Limb (tissue), 2 donors: ENCODE measurements around the gene AKAP8.
"Not testable (repeated sequence)": the region's sequence is repeated elsewhere in the genome, so short reads cannot be mapped to it uniquely, and the experiment has no call there.

Experiments
- DNase-seq, 2 donors: peaks; one replicate each; pipeline ENCODE4 v3.0.0-alpha.2; 2016; ENCODE audit errors: extremely low spot score in 2 of 2

Gene AKAP8

DNA sequence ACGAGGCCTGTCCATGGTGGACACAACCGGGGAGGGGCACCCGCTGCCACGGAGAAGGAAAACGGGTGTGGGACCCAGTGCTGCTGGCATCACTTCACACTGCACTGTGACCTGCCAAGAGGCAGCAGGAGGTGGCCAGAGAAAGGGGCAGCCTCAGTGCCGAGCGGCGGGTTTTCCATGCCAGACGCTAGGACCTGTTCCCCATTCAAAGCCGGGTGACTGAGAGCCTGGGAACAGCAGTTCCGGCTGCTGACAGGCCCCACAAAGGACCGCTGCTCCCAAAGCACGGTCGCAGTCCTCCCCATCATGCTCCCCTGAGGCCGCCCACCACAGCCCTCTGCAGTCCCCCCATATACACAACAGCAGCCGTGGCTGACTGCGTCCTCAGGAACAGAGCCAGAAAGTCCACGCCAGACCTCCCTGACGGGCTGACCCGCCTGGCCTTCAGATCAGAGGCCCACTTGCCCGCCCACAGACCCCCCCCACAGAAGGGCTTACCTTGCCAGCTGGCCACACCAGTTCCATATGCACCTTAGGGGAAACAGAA is 5.4 kb downstream of the AKAP8 start:
- DNase-seq, result no peak

DNA sequence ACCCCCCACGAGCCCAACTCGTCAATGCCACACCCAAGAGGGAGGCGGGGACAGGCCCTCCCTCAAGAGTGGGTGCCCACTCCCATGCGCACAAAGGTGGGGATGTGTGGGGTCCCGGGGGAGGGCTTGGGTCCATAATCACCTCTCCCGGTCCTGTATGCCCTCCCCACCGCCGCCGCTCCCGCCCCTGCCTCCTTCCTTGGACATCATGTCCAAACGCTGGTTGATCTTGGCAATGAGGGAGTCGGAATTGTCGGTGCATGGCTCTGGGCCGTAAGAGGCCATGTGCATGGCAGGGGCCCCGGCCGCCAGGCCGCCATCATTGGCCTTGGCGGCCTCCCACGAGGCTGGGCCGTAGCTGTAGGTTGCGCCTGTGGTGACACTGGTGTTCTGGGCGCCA is 5.9 kb downstream of the AKAP8 start:
- no peak for DNase-seq

DNA sequence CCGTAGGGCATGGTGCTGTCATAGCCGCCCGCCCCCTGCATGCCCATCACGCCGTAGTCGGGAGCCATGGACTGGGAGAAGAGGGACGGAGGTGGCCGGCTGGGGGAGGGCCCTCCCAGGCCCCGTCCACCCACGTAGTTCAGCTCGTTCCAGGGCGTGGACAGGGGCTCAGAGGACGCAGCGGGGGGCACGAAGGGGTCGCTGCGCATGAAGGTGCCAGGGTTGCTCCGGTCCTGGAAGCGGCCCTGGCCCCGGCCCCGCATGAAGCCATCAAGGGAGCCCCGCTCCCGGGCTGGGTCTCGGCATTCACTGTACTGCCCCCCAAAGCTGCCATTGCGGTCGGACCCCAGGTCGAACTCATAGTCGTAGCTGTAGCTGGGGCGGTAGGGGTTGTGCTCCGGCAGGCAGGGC is 6.7 kb downstream of the AKAP8 start:
- DNase-seq, result no peak

DNA sequence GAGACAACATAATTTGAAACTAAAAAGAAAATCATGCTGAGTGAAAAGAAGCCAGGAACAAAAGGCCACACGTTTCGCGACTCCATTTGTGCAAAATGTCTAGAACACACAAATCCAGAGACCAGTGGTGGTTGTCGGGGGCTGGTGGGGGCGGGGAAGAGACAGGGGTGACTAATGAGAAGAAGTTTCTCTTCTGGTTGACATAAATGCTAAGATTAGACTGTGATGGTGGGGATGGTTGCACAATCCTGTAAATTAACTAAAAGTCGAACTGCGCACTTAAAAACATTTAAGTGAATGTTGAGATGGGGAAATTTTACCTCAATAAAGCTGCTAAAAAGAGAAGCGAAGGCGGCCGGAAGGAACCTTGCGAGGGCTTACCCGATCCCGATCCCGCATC is 7.1 kb downstream of the AKAP8 start:
- no peak for DNase-seq

DNA sequence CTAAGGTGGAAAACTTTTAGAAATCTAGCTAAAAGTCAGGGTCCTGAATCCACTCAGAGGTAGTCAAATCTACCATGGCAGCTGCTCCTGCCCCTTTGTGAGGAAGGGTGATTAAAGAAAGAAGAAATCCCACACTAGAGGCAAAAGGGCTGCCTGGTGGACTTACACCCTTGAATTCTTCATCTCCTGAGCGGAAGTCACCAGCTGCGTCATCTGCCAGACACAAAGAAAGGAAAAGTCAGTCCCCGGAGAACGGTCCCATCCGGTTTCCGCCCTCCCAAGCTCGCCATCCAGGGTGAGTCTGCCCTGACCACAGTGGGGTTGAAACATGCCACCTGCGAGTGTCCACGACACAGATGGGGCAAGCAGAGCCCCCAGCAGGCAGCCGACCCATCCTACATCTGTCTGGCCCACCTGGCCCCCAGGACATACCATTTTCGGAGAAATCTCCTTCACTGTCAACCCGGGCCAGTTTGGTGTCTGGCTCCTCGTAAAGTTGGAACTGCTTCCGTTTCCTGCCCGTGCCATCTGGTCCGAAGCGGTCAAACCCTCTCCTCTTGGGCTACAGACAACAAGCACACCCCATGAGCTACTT is 7.7 kb downstream of the AKAP8 start:
- no peak for DNase-seq

DNA sequence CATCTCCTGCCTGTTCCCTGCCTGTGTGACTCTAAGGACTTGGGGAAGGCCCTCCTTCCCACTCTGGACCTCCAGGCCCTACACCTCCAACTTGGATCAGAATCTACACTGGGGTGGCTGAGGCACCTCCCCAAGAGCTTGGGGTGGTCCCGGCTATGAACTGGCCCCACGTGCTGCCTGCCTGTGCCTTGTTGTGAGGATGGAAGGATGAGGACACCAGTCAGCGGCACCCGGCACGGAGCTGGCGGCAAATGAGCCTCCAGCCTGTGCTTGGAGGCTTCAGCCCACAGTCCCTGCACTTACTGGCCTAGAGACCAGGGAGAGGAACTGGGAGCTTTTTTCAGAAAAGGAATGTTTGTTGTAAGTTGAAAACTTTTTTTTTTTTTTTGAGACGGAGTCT is 8.5 kb downstream of the AKAP8 start:
- no peak for DNase-seq

DNA sequence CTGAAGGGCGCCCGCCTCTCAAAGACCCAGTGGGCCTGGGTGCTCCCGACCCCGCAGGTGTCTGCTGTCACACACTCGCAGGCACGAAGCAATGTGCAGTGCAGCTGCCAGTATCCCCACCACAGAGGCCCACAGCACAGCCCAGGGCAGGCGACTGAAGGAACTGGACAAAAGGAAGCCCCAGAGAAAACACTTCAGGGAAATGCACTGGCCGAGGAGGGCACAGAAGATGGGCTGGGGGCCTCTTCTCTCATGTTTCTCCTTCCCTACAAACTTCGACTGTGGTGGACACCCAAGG is 10.0 kb downstream of the AKAP8 start:
- no peak for DNase-seq

DNA sequence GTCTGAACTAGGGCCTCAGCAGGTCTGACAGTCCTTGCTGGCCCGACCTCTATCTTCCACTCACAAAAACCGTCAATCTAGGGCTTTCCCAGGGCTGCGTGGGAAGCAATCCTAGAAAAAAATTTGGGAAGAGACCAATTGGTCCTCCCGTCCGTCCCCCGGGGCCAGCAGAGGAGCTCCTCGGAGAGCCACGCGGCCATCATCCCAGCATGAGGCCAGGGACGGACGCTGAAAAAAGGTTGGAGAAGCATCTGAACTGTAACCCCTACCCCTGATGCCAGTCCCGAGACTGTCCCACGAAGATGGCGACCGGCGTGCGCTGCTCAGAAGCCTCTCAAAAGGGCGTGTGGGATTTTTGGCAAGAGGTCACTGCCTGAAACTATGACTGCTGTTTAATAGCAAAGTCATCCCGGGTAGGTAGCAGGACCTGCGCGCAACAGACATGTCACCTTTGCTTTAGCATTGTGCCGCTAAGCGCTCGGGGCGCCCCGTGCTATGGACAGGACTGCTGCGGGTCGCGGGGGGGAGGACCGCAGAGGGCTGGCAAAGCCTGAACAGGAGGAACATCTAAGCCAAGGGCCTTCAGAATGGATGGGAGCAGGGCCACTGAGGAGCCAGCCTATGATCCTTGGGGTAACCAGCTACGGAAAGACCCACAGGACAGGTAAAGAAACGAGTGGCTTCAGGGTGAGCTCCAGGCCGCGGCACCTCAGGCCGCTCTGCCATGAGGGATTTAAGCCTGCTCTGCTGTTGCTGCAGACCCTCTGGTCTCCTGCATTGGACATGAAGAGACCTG is 10.6 kb downstream of the AKAP8 start:
- DNase-seq, result no peak

DNA sequence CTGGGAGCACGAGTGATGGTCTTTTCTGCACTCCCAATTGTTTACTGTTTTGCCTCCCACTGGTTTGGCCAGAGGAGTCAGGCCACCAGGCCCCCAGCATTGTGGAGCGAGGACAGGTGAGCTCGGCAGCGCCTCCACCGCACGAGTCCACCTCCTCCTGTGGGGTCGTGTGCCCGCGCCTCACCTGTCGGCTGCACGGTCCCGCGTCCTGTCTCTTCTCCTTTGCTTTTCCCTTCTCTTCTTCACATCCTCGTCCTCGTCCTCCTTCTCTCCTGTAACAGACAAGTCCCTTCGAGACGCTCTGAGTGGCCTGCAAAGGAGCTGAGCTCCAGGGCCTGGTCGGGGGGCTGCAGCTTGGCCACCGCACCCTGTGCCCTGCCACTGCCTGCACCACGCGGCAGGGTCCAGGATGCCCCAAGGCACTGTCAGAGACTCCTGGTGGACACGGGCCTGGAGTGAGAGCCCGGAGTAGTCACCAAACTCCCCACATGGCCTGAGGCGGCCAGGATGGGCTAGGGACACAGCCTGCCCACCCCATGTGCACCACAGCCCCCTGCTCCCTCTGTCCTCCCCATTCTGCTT is 11.4 kb downstream of the AKAP8 start:
- no peak for DNase-seq

DNA sequence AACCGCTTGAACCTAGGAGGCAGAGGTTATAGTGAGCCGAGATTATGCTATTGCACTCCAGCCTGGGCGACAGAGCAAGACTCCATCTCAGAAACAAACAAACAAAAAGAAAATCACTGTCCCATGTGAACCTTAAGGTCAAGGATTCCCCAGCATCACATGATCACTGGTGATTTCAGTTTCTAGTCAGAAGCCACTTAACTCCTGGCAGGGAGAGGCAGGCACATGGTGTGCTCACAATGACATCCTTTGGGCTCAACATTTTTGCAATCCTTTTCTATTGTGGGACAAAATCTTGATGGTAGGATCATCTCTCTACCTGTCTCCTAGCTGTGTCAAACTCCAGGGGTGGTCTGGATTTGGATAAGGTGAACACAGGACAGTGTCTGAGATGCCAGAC is 12.1 kb downstream of the AKAP8 start:
- DNase-seq, result no peak

DNA sequence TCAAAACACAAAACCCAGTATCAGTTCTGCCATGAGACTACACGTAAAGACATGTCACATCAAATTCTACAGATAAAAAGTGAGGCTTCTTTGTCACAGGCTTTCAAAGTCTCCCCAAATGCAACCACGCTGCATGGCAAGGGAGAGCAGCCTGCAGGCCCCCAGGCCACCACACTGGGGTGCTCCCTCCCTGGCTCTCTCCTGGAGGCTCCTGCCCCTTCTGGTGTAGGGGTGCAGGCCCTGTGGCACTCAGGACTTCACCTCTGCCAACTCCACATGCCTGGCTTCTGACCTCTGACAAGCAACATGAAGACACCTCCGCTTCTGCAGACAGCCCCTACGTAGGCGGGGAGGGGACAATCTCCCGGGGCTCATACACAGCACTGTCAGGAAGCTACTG is 14.3 kb downstream of the AKAP8 start:
- no peak for DNase-seq

DNA sequence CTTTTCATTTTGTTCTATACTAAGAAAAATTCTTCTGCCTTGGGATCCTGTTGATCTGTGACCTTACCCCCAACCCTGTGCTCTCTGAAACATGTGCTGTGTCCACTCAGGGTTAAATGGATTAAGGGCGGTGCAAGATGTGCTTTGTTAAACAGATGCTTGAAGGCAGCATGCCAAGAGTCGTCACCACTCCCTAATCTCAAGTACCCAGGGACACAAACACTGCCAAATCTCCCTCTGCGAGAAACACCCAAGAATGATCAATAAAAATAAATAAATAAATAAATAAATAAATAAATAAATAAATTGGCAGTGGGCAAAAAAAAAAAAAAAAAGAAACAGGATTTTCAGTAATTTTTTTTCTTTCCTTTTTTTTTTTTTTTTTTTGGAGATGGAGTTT is 15.8 kb downstream of the AKAP8 start:
- not testable (repeated sequence) for DNase-seq

DNA sequence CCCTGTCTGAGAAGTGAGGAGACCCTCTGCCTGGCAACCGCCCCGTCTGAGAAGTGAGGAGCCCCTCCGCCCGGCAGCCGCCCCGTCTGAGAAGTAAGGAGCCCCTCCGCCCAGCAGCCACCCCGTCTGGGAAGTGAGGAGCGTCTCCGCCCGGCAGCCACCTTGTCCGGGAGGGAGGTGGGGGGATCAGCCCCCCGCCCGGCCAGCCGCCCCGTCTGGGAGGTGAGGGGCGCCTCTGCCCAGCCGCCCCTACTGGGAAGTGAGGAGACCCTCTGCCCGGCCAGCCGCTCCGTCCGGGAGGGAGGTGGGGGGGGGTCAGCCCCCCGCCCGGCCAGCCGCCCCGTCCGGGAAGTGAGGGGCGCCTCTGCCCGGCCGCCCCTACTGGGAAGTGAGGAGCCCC is 16.5 kb downstream of the AKAP8 start:
- not testable (repeated sequence) for DNase-seq

DNA sequence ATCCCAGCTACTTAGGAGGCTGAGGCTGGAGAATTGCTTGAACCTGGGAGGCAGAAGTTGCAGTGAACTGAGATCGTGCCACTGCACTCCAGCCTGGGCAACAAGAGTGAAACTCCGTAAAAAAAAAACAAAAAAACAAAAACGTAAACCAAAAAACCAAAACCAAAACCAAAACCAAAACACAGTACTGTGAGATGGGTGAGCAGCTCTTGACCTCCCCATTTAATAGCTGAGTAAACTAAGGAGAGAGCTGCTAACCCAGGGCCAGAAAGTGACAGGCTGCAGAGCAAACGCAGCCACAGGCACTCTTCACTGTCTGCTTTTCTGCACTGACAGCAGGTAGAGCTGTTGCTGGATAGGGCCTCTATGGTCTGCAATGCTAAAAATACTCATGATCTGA is 19.6 kb downstream of the AKAP8 start:
- DNase-seq, result not testable (repeated sequence)

DNA sequence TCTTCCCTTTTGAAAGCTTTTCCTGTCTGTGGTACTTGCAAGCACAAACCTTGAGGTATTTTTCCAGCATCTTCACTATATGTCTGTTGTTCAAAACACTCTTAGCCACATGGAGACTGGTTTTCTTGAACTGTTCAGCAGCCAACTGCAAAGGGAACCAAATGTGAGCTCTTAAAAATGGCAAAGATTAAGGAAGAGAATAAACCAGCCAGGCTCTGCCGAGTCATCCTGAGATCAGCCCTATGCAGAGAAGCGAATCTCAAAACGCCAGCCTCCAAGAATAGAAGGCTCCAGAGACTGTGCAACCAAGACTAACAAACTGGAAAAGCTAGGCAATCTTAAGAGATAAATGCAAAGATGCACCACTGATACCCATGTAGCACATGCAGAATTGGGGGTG is 20.7 kb downstream of the AKAP8 start:
- DNase-seq, result no peak

DNA sequence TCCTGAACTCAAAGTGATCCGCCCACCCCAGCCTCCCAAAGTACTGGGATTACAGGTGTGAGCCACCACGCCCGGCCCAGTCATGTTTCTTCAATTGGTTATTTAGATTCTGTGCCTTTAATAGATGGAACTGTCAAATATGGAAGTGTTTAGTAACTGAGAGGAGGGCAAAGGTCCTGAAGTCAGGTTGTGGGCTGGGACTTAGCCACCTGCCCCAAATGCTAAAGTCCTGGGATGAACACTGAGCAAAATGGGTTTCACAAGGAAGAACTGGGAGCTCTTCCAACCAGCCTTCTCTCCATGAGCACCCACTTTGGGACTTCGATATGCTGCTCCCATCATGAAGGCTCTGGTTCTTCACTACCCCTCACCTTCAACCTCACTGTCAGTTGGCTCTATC is 21.7 kb downstream of the AKAP8 start:
- no peak for DNase-seq

DNA sequence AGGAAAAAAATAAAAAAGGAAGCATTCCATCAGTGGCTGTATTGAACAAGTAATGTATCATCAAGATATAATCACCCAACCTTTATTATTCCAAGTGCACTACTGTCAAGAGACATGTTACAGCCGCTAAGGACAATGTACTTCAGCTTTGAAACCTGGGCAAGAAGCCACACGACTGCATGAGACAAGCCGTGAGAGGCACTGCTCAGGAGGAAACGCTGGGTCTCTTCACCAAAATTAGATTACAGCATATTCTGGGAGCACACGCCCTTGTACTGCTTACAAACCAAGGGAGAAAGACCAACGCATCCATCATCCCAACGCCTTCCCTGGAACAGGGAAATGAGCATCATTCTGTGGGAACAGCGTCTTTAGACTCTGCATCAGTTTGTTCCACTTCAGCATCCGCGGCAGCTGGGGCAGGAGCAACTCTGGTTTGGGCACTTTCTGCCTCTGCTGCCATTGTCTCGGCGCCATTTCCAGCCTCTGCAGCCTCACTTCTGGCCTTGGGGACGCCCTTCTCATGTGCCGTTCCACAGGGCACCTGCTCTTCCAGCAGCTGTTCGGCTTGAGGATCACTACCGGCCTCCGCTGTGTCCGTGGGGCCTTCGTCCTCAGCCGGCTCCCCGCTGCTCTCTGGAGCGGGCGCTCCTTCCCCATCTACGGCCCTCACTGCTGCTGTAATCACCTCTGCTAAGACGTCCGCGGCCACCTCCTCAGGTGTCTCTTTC is 24.9 kb downstream of the AKAP8 start:
- DNase-seq, result no peak

DNA sequence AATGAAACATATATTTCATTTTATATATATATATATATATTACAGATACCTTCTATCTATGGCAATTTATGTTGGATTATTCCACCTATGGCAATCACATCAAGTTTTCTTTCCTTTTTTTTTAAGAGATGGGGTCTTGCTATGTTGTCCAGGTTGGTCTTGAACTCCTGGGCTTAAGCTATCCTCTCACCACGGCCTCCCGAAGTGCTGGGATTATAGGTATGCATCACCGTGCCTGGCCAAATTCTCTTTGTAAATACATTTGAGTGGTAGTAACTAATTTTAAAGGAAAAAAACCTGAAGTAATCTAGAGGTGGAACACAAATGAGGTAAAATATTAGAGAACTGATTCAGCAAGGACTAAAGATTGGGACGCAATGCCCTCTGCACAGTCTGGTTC is 25.7 kb downstream of the AKAP8 start:
- DNase-seq, result no peak

DNA sequence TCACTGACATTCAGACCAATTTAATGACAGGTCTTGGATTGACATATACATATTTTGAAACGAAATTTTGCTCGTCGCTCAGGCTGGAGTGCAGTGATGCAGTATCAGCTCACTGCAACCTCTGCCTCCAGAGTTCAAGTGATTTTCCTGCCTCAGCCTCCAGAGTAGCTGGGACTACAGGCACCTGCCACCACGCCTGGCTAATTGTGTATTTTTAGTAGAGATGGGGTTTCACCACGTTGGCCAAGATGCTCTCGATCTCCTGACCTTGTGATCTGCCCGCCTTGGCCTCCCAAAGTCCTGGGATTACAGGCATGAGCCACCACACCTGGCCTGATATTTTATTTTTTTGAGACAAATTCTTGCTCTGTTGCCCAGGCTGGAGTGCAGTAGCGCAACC is 27.1 kb downstream of the AKAP8 start:
- not testable (repeated sequence) for DNase-seq

DNA sequence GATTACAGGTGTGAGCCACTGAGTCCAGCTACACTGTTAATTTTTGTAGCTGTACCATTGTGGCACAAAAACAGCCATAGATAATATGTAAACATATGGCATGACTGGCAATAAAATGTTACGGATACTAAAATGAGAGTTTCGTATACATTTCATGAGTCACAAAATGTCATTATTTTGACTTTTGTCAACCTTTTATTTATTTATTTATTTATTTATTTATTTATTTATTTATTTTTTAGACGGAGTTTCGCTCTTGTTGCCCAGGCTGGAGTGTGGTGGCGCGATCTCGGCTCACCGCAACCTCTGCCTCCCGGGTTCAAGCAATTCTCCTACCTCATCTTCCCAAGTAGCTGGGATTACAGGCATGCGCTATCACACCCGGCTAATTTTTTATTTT is 38.3 kb downstream of the AKAP8 start:
- DNase-seq, result not testable (repeated sequence)

DNA sequence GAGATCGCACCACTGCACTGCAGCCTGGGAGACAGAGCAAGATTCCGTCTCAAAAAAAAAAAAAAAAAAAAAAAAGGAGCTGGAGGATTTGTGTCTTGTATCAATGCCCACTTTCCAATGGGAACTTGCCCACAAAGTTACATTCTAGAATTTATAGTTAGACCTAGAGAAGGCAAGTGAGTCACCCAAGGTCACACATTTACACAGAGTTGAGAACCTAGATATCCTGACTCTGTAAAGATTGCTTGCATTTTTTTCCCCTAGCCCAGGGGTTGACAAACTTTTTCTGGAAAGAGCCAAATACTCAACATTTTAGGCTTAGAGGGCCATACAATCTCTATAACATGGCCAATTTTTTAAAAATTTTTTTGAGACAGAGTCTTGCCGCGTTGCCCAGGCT is 39.5 kb downstream of the AKAP8 start:
- no peak for DNase-seq

DNA sequence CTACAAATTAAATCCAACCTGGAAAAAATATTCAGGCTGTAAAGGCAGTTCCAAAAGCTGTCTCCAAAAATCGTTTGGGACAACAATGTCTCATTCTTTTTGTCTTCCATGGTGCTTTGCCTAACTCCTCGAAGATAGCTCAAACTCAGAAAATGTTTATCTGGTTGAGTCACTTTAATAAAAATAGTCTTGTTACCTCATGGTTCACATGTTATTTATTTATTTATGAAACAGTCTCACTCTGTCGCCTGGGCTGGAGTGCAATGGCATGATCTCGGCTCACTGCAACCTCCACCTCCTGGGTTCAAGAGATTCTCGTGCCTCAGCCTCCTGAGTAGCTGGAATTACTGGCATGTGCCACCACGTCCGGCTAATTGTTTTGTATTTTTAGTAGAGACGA is 42.4 kb downstream of the AKAP8 start:
- DNase-seq, result no peak
